Right lobe of liver (tissue), 4 donors: ENCODE measurements around the gene DBH.

ENCODE experiments used
- CTCF ChIP-seq, 4 donors: fragments of 200-600 bp in 3 of 4; fragments of 450-650 bp in 1 of 4; IDR thresholded peaks; one replicate each; pipeline versions ENCODE4 v1.5.1 to v1.8.0; 2016 to 2022; ENCODE audit warnings: antibody characterized with exemption in 4 of 4, mild to moderate bottlenecking in 2 of 4
- POLR2A ChIP-seq: fragments of 450-650 bp; IDR thresholded peaks from one replicate; pipeline ENCODE4 v1.6.1; 2017; ENCODE audit warnings: antibody characterized with exemption, mild to moderate bottlenecking
- donor health status: DM: no; HTN: no; CAD: no.
- donor health status: DM: no; HTN: no; CAD: no.
- donor health status: DM: no; HTN: yes; CAD: no.

GRCh38 chr9:133656211-133657119, 20.3 kb downstream of the DBH start:
- TF ChIP-seq CTCF (IDR thresholded peaks at IDR 0.05) (no peak), POLR2A (no peak)
